Activated CD4-positive, alpha-beta T cell treated with anti-CD3 and anti-CD28 coated beads, Interleukin-2, Interleukin-6, amounts not matched to agents 100 ng/mL and 50 ng/mL, durations not matched to agents 16 hours and 8 hours (primary cell): ENCODE data around the gene RAET1L.
"Not testable (repeated sequence)": the region's sequence is repeated elsewhere in the genome, so short reads cannot be mapped to it uniquely, and the experiment has no call there.

ENCODE experiments used
- DNase-seq: peaks from one replicate; pipeline ENCODE4 v3.0.0-alpha.2; 2020

The RAET1L gene

GRCh38 chr6:150015281-150016001 is 9.9 kb downstream of the RAET1L start:
- DNase-seq = not testable (repeated sequence)

- not testable (repeated sequence) for DNase-seq
Measured at GRCh38 chr6:150014623-150015280, 10.6 kb downstream of the RAET1L start.

DNA sequence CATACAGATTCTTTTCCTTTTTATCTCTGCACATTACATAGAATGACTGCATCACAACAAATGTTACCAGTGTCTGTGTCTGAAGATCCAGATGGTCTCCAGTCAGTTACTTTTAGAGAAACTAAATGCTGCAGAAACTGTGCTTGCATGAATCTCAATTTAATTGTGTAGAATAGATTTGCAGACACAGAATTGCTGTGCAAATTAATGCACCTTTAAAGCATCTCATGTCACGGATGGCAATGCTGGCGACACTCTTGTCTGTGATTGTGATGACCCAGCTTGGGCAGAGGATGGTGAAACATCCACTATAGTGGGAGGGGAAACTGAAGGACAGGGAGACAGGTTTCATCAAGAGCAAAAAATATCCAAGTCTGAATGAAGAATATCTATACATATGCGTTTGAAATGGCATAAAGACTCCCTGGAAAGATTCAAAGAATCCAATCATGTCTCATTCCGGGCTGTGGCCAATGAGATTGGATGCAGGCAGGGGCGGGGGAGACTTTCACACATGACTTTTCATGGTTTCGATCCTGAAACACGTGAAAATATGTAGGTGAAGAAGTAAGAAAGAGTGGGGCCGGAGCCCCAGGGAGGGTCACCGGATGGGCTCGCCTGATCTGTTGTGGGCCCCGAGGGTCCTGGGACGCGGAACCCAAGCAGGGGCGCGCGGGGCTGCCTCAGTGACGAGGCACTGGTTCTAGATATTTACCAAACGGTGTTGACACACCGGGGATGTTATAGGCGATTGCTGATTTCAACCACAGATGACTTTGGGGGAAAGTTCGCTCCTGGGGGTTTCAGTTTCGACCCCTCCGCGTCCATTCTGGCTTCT is 11.3 kb downstream of the RAET1L start:
- DNase-seq = not testable (repeated sequence)

DNA sequence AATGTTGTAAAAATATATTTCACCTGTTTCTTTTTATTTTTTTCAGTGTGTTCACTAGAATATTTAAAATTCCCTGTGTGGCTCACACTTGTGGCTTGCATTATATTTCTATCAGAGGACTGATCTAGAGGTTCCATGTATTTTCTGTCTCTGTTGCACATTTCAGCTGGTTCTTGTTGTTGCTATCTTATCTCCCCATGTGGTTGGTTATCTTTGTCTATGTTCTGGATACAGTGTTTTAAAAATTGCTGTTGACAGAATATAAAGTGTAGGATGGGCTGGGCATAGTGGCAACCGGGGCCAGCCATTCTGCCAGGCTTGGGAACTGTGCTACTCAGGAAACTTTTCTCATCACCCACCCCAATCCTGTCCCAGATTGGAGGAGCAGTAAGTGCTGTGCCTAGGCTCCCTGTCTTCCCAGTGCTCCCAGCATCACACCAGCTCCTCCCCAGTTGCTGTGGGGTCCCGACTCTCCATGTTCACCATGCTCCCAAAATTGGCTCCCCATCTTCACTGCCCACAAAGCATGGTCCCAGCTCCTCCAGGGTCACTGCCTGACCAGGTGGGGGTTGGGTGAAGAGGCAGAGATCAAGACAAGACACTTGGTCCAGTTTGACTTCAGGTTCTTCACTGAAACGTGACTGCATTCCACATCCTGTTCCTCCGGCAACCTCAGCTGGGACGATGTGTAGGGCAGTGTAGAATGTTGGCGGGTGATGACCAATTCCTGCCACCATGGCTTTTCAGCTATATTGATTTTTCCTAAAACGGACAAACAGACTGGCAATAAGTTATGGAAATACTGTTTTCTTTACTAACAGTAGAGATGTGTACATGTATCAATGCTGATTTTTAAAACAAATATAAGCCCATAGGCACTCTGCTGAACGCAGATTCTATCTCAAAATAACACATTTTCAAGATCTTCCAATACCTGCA is 12.2 kb downstream of the RAET1L start:
- DNase-seq = not testable (repeated sequence)

- DNase-seq = no peak
Measured at GRCh38 chr6:150008588-150008987, 16.7 kb downstream of the RAET1L start.

GRCh38 chr6:150006961-150007464 is 18.3 kb downstream of the RAET1L start:
- peak; percentile 43 for DNase-seq

GRCh38 chr6:150005761-150006651 is 19.3 kb downstream of the RAET1L start:
- DNase-seq = no peak

GRCh38 chr6:150004783-150005717 is 20.3 kb downstream of the RAET1L start:
- peak; percentile 93 for DNase-seq

DNA sequence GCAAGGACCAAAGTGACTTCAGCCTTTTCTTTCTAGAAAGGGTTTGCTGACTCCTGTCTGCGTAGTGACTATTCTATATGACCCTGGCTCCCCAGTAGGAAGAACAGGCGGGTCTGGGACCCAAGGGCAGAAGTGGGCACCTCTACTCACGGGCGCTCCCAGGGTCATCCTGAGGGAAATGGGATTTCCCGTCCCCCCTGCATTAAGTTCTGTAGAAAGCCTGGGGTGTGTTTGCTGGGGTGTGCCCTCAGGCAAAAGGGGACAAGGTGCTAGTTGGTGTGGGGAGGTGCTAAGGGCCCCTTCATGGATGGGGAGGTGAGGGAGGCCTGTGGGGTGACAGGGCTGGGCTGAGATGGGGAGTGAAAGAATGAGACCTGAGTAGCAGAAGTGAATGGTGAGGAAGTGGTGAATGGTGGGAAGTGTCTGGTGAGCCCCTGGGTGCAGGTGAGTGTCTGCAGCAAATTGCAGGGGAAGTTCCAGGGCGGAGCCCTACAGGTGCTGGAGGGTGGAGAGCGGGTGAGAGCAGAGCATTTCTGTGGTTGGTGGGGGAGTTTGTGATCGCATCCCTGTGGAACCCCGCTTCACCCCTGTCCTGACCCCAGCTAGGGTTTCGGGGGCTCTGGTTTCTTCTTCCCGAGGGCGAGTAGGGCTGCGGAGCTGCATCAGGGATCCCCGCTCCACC is 21.1 kb downstream of the RAET1L start:
- peak; percentile 33 for DNase-seq

- DNase-seq = not testable (repeated sequence)
Measured at GRCh38 chr6:150003599-150003998, 21.7 kb downstream of the RAET1L start.

- no peak for DNase-seq
Measured at GRCh38 chr6:150002710-150003109, 22.6 kb downstream of the RAET1L start.

DNA sequence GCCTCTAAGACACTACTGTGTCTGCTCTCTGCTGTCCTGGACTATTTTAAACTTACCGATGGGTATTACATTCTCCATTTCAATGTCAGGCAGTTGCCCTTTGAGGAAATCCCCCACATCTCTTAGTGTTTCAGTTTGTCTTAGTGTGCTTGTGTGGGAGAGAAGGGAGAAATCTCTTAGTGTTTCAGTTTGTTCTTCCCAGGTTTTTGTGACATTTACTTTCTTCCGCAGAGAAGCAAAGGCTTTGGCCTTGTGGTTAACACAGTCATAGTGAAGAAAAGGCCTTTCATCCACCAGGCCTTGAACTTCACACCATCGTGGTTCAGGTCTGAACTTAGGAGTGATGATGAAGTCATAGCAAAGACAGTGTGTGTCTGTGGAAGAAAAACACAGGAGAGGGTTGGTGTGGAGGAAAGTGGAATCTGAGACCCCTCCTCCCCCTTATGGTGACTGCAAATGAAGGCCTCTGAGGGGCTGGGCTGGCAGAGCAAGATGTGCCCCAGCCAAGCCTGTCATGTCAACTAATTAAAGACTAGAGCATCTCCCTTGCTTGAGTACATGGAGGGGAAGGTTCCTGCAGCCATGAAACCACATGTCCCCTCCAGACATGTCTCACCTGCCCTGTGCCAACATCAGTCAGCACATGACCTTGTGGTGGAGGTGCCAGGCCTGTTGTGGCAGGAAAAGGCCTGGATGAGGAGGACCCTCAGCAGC is 23.9 kb downstream of the RAET1L start:
- DNase-seq = peak; percentile 70

DNA sequence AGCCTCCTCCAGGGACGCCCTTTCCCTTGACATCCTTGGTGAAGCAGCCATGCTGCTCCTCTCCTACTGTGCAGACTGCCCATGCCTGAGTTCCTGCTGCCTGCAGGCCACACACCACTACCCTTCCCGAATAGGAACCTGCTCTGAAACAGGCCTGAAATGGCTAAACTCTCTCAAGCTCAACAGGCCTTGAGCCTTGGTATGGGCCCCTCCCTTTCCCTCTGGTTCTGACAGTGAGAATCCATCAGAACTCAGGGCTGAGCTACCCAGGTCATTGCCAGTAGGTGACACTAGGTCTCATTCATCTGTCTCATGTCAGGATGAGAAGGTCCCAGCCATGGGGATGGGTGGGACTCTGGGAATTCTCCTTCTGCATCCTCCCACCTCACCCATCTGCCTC is 25.7 kb downstream of the RAET1L start:
- no peak for DNase-seq

DNA sequence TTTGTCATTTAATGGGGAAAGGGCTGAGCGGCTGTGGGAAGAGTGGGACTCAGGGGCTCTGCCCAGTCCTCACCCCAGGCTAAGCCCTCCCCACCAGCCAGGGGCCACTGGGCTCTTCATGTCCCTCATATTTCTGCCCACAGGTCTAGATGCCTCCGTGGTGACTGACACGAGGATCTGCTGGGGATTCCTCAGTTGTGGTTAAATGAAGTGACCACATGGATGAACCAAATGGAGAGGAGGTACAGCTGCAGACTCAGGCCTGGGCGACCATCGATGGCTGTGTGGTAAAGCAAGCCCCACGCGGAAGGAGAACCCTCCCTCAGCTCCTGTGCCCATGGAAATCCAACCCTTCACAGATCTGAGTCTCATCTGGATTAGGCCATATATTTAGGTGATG is 29.4 kb downstream of the RAET1L start:
- DNase-seq = no peak

DNA sequence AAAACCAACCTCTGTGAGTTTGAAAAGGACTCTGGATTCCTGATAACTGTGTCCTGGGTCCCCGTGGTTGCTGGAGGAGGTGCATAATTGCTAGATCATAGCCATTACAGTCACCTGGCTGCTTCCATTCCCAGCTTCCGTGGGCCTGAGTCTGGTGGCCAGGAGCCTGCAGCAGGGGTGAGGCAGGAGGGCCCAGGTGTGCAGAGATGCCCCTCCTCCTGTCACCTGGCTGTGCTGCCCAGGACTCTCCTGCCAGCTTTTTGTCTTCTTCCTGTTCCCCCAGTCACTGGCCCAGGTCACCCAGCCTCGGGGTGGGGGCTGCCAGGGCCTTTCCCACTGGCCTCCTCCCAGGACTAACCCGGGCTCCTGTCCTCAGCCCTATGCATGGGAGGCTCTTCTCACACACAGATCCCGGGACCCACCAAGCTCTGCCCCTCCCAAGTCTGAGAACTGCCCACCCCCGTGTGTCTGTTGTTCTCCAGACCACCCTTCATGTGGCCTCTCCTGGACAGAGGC is 30.0 kb downstream of the RAET1L start:
- no peak for DNase-seq

GRCh38 chr6:149991838-149992237 is 33.5 kb downstream of the RAET1L start:
- DNase-seq = no peak

GRCh38 chr6:149991472-149991795 is 33.9 kb downstream of the RAET1L start:
- DNase-seq = not testable (repeated sequence)

- DNase-seq = peak; percentile 27
Measured at GRCh38 chr6:149990661-149991471, 34.5 kb downstream of the RAET1L start.
